HUDEP-2 (cell line): Measurements from ENCODE around the gene PECR.

ENCODE experiments used
- DNase-seq, 76 experiments: peaks; one replicate each; lab custom pipeline; 2025; ENCODE audit not compliant: unreplicated experiment in 76 of 76; lab: John Stamatoyannopoulos, UW

The PECR gene

DNA sequence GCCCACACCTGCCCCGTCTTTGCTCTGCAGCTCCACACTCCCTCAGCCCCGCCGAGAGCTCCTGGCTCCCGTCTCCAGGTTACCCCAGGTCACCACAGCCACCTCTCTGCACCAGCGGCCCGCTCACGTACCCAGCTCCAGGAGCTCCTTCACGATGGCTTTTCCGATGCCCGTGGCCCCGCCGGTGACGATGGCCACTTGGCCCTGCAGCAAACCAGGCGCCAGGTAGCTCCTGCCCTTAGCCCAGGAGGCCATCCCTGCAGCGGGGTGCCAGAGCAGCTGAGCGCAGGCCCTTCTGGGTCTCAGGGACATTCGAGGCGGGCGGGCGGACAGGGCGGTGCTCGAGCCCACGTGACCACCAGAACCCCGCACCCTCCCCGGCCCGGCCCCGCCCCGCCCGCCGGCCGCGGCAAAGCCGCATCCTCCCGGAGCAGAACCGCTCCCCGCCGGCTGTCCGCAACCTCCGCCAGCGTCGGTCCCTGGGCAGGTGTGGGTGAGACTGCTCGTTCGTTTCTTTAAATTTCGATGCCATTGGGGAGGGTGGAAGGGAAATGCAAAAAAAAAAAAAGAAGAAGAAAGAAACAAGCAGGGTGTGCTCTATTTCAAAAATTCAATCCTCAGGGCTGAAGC, at the start of gene PECR, which contains the start of gene TMEM169:
Gene PECR, minus strand, starts transcription at position 323 of the 630 bp plus-strand sequence. Its CDS starts 68 bp downstream, at position 255.
Gene TMEM169, plus strand, starts transcription at position 433 of the 630 bp plus-strand sequence. CDS start 14,045 bp downstream, outside the sequence.
- peak in 62 of 76 experiments; percentile 2 to 74 (median 52) for DNase-seq

DNA sequence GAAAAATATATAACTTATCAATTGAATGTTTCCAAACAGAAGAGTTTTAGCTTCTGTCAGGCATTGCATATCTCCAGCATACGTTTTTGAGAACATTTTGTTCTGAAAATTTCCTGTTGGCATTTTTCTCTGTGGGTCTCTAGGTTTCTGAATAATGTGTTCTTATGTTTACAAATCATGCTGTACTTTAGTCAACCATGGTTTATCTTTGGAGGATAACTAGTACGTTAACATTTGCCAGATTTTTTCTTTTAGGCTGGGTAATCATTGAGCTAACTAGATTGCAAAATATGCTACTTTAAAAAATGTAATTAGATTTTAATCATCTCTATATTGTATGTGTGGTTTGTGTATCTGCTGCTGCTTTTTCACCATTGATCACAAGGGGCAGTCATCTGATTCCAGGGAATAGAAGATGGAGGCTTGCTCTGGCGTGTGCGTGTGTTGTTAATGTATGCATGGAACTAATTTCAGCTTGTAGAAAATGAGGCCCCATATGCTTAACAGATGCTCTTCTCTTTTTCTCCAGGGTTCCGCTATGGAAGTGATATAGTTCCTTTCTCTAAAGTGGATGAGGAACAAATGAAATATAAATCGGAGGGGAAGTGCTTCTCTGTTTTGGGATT, 48.9 kb upstream of the PECR start:
- DNase-seq: no peak

DNA sequence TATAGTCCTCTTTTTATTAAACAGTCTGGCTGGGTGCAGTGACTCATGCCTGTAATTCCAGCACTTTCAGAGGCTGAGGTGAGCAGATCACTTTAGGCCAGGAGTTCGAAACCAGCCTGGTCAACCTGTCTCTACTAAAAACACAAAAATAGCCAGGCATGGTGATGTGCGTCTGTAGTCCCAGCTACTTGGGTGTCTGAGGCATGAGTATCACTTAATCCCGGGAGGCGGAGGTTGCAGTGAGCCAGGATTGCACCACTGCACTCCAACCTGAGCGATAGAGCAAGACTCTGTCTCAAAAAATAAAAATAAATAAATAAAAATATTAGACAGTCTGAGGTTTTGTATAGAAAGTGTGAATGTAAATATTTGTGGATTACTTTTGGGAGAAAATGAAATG, 45.3 kb upstream of the PECR start:
- DNase-seq: no peak

DNA sequence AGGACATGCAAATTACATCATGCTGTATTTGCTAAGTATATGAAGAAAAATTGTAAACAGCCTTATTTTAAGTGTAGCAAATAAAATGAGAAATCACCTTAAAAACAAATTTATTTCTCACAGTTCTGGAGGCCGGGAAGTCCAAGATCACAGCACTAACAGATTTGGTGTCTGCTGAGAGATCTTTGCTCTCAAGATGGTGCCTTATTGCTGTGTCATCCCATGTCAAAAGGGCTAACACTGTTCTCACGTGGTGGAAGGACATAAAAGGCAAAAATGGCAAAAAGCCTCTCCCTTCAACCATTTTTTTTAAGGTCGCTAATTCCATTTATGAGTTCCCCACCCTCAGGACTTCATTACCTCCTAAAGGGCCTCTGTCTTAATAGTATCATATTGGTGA, 39.6 kb upstream of the PECR start:
- no peak for DNase-seq

DNA sequence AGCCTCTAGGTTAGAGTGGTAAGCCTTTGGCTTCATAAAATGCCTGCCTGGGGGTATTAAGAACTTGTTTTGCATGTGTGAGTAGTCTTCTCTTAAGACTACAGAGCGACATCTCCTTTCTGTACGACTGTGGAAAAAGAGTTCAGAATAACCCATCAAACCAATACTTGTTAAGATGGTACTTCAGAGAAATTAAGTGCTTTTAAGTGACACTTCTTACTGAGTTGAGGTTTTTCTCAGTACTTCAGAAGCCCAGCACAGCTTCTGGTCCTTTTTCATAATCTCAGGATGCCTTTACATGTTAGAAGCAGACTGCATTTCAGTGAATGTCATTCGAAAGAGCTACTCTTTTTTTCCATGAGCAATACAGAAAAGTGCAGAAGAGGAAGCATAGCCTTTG, 38.4 kb upstream of the PECR start:
- no peak for DNase-seq

DNA sequence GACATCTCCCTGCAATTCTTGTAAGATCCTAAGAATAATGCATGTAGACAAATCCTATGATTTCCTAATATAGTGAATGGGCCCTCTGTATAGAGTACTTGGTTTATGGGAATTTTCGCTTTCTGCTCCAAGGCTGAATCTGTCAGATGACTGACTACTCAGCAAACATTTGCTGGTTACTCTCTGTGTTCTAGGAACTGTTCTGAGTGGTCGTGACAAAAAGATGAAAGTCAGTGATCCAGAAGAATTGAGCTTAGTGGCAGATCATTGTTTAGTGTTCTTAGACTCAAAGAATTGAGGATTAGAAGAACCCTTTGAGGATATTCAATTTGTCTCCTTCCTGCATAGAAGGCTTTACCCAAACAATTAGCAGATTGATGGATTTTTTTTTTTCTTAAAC, 37.5 kb upstream of the PECR start:
- no peak for DNase-seq

DNA sequence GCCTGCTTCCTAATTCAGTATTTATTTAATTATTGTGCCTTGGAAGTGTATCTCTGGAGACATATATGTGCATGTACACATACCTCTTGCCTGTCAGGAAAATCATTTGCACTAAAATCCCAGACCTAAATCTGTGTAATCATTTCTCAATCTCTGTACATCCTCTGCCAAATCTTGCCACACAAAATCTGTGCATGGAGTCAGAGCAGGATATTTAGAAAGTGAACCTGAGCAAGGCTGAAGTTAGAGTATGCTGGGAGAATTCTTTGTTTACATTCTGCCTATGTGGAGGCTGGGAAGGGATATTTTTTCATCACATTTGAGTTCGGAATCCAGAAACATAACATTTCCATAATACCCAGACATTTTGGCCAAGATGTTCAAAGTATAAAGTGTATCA, 36.9 kb upstream of the PECR start:
- DNase-seq: no peak

DNA sequence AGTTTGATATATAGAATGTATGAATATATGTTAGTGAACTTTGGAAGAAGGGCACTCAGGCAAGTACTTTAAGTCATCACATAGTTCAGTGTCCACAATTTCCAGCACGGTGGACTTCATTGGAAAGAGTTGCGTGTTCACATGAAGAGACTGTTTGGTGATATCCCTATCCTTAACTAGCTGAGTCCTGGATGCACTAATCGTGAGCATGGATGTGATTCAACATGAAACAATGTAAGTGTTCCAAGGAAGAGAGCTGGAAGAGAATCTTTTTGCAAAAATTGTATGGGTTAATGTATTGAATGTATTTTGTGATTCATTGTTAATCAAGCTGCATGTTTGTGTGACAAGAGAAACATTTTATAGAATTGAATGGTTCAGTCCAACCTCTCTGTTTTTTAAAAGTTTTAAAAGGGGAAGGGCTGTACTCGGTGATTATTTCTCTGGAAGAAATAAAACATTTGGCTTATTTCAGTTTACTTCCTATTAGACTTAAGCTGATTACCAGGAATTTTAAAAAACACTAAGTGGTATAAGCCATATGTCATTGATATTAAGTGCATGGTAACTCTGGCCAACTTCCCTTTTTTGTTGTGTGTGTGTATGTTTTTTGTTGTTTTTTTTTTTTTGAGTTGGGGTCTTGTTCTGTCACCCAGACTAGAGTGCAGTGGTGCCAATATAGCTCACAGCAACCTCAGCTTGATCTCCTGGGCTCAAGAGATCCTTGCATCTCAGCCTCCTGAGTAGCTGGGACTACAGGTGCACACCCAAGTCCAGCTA, 36.1 kb upstream of the PECR start:
- no peak for DNase-seq

DNA sequence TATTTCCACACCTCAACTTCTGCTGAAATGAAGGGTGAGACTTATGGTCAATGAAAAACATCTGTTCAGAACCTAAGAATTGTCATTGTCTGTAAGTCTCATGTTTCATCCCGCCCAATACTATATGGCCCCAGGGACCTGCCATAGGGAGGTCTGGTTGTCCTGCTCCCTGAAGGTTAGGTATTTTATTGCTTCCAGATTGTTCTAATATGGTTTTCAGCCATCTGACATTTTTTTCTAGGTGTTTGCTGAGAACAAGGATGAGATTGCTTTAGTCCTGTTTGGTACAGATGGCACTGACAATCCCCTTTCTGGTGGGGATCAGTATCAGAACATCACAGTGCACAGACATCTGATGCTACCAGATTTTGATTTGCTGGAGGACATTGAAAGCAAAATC, 34.8 kb upstream of the PECR start:
- DNase-seq: no peak

DNA sequence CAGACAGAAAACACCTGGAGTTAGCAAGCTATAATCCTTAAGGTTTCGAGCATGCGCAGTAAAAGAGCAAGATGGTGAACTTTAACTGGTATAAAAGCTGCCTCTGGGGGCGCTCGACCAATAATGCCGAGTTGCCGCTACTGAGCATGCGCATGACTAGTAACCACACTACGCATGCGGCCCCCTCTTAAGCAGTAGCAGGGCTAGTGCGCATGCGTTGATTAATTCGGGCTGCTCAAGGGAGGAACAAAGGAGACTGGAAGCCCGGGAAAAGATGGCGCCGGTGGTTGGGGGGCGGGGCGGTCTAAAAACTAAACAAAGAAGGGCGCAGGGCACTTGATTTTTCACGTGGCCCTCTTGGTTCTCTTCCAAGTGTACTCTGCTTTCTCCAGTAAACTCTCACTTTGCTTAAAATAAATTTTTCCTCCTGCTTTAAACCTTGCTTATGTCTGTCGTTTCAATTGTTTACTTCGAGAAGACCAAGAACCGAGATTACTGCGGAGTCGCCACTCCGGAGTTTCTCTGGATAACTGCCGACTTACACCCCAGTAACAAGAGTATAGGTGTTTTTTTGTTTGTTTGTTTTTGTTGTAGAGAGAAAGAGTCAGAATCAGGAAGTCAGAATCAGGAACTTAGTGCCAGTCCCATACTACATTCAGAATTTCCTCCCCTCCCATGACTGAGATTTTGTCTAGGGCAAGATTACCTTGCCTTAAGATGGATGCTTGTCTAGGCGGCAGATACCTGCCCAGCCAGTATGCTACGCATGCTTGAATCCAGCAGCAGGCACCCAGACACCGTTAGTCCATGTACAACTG, 33.3 kb upstream of the PECR start:
- peak; percentile 17 to 98 (median 92) for DNase-seq

DNA sequence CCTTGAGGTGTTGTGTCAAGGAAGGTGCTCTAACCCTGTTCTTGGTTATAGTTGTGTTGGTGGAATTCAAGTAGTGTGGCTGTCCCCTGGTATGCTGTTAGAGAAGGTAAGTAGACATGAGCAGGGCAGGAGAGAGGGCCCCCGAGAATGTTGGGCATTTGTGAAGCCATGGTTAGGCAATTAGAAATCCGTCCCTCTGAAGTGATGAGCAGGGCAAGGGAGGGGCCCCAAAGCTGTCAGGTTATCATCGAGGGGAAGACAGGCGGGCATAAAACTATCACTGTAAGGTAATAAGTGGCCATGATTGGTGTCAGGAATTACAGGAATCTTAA, 32.7 kb upstream of the PECR start:
- DNase-seq: no peak

DNA sequence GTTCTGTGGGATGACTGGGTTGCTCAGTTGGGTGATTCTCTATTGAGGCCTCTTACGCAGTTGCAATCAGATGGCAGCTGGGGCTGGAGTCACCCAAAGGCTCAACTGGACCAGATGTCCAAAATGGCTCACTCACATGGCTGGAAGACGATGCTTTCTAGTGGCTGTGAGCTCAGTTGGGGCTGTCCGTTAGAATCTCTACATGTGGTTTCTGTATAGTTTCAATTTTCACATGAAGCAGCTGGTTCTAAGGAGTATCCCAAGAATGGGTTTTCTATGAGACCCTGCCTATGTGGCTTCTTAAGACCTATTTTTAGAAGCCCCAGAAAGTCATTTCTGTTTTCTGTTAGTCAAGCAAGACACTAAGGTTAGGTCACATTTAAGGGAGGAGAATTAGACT, 32.0 kb upstream of the PECR start:
- no peak for DNase-seq

DNA sequence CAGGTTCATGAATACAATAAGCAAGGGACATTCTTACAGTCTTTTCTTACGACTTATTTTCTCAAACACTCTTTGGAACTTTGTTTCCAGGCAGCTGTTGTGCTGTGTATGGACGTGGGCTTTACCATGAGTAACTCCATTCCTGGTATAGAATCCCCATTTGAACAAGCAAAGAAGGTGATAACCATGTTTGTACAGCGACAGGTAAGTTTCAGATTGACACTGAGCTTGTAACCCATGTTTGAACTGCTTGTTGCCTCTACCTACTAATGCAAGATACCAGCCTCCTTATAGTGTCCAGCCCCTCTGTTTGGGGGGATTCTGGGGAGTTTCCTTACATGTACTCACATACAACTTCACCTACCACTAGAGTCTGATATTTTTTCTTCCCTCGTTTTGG, 31.3 kb upstream of the PECR start:
- DNase-seq: no peak

DNA sequence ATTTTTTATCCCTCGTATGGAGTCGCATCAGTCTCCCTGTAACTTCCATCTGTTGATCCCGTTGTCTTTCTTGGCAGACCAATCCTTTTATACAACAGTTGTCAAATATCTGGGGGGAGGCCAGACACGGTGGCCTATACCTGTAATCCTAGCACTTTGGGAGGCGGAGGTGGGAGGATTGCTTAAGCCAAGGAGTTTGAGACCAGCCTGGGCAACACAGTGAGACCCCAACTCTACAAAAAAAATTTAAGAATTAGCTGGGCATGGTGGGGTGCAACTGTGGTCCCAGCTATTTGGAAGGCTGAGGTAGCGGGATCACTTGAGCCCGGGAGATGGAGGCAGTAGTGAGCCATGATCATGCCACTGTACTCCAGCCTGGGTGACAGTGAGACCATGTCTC, 29.5 kb upstream of the PECR start:
- DNase-seq: no peak

DNA sequence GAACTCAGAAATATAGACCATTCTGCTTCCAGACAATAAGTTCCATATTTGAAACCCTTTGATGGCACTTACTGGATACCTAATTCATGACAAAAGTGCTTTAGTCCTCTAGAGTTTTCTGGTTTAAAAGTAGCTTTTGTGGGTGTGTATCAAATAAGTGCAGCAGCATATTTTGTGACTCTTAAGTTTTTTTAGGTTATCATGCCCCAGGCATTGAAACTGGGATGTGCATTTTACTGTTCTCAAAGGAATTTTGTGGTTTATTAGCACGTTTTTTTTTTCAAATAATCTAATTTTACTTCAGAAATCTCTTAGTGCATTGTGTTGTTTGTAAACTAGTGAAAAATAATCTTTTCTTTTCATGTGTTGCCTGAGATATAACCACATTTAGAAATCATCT, 29.0 kb upstream of the PECR start:
- no peak for DNase-seq

DNA sequence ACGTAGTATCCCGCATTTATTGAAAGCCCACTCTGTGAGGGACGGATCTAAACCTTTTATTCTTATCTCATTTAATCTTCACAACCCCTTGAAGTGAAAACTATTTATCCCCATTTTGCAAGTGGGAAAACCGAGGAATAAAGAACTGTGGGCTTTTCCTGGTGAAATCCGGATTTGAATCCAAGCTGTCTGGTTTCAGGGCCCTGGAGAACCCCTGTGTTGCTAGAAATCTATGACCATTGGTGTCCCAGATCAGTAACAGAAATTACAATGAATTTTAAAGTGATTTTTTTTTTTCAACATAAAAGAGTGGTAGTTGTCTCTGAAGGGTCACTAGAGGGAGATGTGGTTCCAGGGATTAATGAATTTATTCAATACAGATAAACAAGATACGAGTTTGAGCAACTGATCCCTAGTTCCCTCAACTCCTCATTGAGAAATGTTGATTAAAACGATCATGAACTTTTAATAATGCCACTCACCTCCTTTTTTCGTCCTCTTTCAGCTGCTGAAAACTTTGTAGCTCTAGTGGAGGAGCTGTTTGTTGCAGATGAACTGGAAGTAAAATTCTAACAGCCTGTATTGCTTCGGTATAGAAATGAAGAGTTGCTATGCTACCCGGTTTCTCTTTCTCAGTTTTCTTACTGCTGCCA, 28.5 kb upstream of the PECR start:
- peak in 14 of 76 experiments; percentile 1 to 43 (median 14) for DNase-seq

DNA sequence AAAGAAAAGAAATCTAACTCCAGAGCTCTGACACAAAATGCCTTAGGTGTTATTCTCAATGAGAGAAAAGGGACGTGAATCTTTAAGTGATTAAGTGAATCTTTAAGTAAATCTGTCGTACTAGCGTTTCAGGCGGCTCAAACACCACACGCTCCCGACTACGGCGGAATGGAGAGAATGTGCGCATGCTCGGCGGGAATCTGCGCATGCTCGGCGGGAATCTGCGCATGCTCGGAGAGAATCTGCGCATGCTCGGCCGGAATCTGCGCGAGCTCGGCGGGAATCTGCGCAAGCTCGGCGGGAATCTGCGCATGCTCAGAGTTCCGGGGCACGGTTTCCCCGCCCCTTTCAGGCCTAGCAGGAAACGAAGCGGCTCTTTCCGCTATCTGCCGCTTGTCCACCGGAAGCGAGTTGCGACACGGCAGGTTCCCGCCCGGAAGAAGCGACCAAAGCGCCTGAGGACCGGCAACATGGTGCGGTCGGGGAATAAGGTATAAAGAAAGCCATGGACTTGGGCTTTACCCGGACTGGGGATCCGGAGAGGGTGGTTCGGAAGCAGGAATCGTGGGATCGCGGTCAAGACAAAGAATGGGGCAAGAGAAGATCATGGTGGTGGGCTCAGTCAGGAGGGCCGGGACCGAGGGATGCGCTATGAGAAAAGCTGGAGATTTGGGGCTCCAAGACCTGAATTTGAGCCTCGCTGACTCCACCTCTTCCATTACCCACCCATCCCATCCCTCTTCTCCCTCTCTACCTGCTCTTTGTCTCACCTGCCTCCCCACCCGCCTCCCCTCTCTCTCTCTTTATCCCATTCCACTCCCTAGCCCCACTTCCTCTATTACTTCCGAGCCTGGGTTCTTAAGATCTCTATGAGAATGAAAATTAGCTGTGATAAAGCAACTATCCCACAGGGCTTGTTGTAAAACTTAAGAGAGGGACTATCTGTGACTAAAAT, 27.6 kb upstream of the PECR start, which contains the start of gene XRCC5:
Gene XRCC5, plus strand, starts transcription at position 382 of the 955 bp plus-strand sequence. Its CDS starts 89 bp downstream, at position 471.
- peak; percentile 53 to 99 (median 95) for DNase-seq

DNA sequence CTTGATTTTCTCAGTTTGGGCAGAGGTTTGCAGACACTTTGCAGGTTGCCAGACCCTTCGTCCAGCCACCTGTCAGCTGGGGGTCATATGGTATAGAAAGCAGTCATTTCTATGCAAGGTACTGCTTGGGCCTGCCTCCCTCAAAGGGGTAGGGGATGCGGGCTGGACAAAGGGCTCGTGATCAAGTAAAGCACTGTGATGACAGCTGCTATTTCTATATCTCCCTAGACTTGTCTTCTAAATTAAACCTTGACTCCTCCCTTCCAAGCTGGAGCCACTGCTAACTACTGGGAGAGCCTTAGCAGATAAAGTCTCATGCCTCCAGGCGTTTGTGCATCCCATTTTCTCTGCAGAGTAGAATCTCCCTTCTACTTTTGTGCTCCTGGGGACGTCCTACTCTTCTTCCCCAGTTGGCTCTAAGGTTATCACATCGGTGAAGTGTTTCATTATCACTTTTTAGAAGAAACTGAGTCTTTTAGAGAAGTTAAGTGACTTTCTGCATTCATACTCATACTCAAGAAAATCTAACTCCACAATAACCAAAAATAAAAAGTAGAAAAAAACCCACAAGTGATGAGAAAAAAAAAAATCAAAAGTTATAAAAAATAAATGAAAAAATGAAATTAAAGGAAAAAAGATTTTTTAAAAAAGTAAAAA, 26.8 kb upstream of the PECR start:
- DNase-seq: peak in 10 of 76 experiments; percentile 1 to 14 (median 6)

DNA sequence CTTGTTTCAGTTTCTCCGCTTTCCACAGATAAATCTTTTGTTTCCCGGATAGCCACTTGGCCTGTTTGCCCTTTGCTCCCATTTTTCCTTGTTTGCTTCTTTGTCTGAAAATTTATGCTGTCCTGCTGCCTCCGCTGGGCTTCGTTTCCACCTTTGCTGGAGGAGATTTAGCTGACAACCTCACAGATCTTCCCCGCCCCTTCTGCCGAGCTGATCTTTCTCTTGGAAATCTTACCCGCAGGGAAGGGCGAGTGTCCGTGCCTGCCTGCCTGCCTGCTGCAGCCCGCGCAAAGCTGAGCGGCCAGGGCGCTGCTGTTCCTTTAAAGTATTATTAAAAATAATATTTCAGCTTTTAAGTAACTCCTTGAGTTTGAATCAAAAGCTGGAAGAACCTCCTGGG, 26.2 kb upstream of the PECR start:
- DNase-seq: no peak
